ENCODE results near the gene TMEM239.

Gene TMEM239

DNA sequence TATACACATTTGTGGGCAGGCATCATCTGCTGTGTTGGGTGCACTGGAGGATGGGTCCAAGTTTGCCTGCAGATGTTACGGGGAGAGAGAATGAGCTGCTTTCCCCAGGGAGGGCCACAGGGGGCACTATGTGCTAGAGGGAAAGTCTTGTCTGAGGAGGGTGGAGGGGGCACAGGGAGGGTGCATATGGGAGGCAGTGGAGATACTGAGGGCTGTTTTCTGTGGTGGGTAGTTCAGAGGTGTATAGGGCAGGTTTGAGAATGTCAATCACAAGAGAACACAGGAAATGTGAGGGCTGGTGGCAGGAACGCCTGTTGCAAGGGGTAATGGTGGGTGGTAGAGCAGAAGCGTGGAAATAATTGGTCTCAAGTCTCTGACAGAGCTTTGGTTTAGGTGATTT is 49.5 kb downstream of the TMEM239 start:
- peak; percentile 35 for DNase-seq (ENCODE audit: extremely low spot score)
- ChIA-PET POLR2A (interaction anchor here (0.6 kb wide), 1 partner anchor 45 kb away, joined by 3 read pairs; no protein-coding TSS in a partner anchor), CTCF (interaction anchor here (1.5 to 1.8 kb wide), 2 partner anchors 10 to 135 kb away, joined by 3 to 6 read pairs; no protein-coding TSS in a partner anchor)

DNA sequence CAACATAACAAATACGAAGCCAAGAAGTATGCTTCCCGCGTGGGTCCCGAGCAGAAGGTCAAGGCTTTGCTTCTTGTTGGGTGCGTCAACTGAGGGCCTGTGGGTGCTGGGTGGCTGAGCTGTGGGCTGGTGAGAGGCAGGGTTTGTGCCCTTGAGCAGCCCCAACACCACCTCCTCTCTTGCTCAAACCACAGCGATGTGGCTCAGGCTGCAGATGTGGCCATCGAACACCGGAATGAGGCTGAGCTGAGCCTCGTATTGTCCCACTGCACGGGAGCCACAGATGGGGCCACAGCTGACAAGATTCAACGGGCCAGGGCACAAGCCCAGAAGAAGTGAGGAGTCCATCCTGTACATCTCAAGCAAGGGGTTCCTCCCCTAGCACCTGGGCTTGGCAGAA is 50.1 kb downstream of the TMEM239 start:
- ChIA-PET CTCF (interaction anchor here (1.8 kb wide), 1 partner anchor 10 kb away, joined by 6 read pairs; no protein-coding TSS in a partner anchor), POLR2A (interaction anchor here (0.7 kb wide), 1 partner anchor 11 kb away, joined by 3 read pairs; no protein-coding TSS in a partner anchor)
- DNase-seq (ENCODE audit: extremely low spot score), result no peak
- TF ChIP-seq NFRKB (IDR thresholded peaks at IDR 0.05), result no peak
- no peak for TF ChIP-seq TARDBP (IDR thresholded peaks at IDR 0.05)
- no peak for TF ChIP-seq ZNF384 (IDR thresholded peaks at IDR 0.05)
- TF ChIP-seq, protein P1, sequence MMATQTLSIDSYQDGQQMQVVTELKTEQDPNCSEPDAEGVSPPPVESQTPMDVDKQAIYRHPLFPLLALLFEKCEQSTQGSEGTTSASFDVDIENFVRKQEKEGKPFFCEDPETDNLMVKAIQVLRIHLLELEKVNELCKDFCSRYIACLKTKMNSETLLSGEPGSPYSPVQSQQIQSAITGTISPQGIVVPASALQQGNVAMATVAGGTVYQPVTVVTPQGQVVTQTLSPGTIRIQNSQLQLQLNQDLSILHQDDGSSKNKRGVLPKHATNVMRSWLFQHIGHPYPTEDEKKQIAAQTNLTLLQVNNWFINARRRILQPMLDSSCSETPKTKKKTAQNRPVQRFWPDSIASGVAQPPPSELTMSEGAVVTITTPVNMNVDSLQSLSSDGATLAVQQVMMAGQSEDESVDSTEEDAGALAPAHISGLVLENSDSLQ (IDR thresholded peaks at IDR 0.05), result no peak
- TF ChIP-seq ELF4 (IDR thresholded peaks at IDR 0.05), result no peak
- no peak for TF ChIP-seq FOXK2 (IDR thresholded peaks at IDR 0.05)
- TF ChIP-seq FOXA1 (IDR thresholded peaks at IDR 0.05), result no peak
- no peak for TF ChIP-seq ARNT (IDR thresholded peaks at IDR 0.05)
- no peak for TF ChIP-seq LEF1 (IDR thresholded peaks at IDR 0.05; ENCODE audit: borderline replicate concordance)
- TF ChIP-seq SP1 (IDR thresholded peaks at IDR 0.05), result no peak
- TF ChIP-seq L3MBTL2 (conservative IDR thresholded peaks at IDR 0.05), result no peak
- no peak for TF ChIP-seq FOXM1 (IDR thresholded peaks at IDR 0.05; ENCODE audit: borderline replicate concordance)
- TF ChIP-seq BHLHE40 (IDR thresholded peaks at IDR 0.05; ENCODE audit: borderline replicate concordance), result no peak
- TF ChIP-seq CTBP1 (IDR thresholded peaks at IDR 0.05; ENCODE audit: borderline replicate concordance), result no peak
- TF ChIP-seq HDGF (IDR thresholded peaks at IDR 0.05; ENCODE audit: borderline replicate concordance), result no peak
- no peak for TF ChIP-seq SUZ12 (IDR thresholded peaks at IDR 0.05)

More for the DNA sequence above, 49.5 kb downstream of the TMEM239 start:
- TF ChIP-seq ELF4 (IDR thresholded peaks at IDR 0.05), result no peak
- no peak for TF ChIP-seq LEF1 (IDR thresholded peaks at IDR 0.05; ENCODE audit: borderline replicate concordance)
- TF ChIP-seq NFRKB (IDR thresholded peaks at IDR 0.05), result no peak
- TF ChIP-seq, protein P1 (IDR thresholded peaks at IDR 0.05), result no peak
- TF ChIP-seq ZNF384 (IDR thresholded peaks at IDR 0.05), result no peak
- TF ChIP-seq CTBP1 (IDR thresholded peaks at IDR 0.05; ENCODE audit: borderline replicate concordance), result no peak
- no peak for TF ChIP-seq FOXA1 (IDR thresholded peaks at IDR 0.05)
- no peak for TF ChIP-seq HDGF (IDR thresholded peaks at IDR 0.05; ENCODE audit: borderline replicate concordance)
- no peak for TF ChIP-seq FOXM1 (IDR thresholded peaks at IDR 0.05; ENCODE audit: borderline replicate concordance)
- TF ChIP-seq ARNT (IDR thresholded peaks at IDR 0.05), result no peak
- TF ChIP-seq SP1 (IDR thresholded peaks at IDR 0.05), result no peak
- no peak for TF ChIP-seq L3MBTL2 (conservative IDR thresholded peaks at IDR 0.05)
- no peak for TF ChIP-seq FOXK2 (IDR thresholded peaks at IDR 0.05)
- TF ChIP-seq SUZ12 (IDR thresholded peaks at IDR 0.05), result no peak
- TF ChIP-seq TARDBP (IDR thresholded peaks at IDR 0.05), result no peak
- no peak for TF ChIP-seq BHLHE40 (IDR thresholded peaks at IDR 0.05; ENCODE audit: borderline replicate concordance)

DNA sequence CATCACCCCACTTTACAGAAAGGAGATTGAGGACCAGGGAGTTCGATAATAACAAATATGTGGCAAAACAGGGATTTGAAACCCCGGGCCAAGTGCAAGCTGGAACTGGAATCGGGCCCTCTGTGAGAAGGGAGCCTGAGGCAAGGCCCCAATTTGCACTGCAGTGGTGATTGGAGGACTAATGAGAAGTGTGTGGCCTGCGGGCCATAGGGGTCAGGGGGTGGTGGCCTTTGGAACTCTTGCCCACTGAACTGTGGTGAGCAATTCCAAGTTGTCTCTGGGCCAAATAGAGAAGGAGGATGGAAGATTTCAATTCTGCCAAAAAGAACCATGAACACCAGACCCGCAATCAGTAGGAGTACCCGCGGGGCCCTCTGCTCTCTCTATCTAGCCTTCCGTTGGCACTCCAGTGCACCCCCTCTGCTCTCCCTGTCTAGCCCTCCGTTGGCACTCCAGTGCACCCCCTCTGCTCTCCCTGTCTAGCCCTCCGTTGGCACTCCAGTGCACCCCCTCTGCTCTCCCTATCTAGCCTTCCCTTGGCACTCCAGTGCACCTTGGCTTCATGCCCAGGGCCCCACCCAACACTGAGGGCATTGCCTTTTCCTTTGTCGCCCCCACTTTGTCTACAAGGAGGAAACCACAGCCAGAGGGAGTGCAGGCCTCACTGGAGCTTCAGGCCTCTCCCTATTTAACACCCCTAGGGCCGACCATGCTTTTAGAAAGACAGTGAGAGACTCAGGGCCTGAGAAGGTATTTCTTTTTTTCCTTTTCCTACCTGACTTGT is 51.1 kb downstream of the TMEM239 start:
- POLR2A ChIA-PET, result no interaction called here
- TF ChIP-seq LEF1 (IDR thresholded peaks at IDR 0.05; ENCODE audit: borderline replicate concordance) (no peak), FOXK2 (IDR thresholded peaks at IDR 0.05) (no peak), HDGF (IDR thresholded peaks at IDR 0.05; ENCODE audit: borderline replicate concordance) (no peak), NFRKB (IDR thresholded peaks at IDR 0.05) (no peak), ARNT (IDR thresholded peaks at IDR 0.05) (no peak), FOXA1 (IDR thresholded peaks at IDR 0.05) (no peak), SP1 (IDR thresholded peaks at IDR 0.05) (no peak), FOXM1 (IDR thresholded peaks at IDR 0.05; ENCODE audit: borderline replicate concordance) (no peak), BHLHE40 (IDR thresholded peaks at IDR 0.05; ENCODE audit: borderline replicate concordance) (no peak), L3MBTL2 (conservative IDR thresholded peaks at IDR 0.05) (no peak), ELF4 (IDR thresholded peaks at IDR 0.05) (no peak), ZNF384 (IDR thresholded peaks at IDR 0.05) (no peak), CTBP1 (IDR thresholded peaks at IDR 0.05; ENCODE audit: borderline replicate concordance) (no peak), SUZ12 (IDR thresholded peaks at IDR 0.05) (no peak), TARDBP (IDR thresholded peaks at IDR 0.05) (no peak)
- TF ChIP-seq, protein P1 (IDR thresholded peaks at IDR 0.05), result no peak
- CTCF ChIA-PET, result no interaction called here
- no peak for DNase-seq (ENCODE audit: extremely low spot score)

Data from HEK293T (cell line).